Kidney epithelial cell (primary cell): Measurements from ENCODE around the gene CENPP. TPM values are rescaled to one million over a fixed set of nuclear protein-coding genes. Genes with fewer than 3 reads are reported as not detected.
A peak's percentile ranks its signal among the peaks of the same experiment; 100 is the strongest.

Experiments used
- DNase-seq: peaks from one replicate; pipeline ENCODE4 v3.0.0-alpha.2; 2010; ENCODE audit warnings: low read depth
- H3K27me3 ChIP-seq: 2 replicates; pipeline ENCODE4 v1.6.0; 2011; ENCODE audit warnings: low read length; ENCODE audit not compliant: control insufficient read depth, insufficient read depth
- H3K36me3 ChIP-seq: 2 replicates; pipeline ENCODE4 v1.5.1; 2011; ENCODE audit warnings: low read length; ENCODE audit not compliant: control insufficient read depth, insufficient read depth
- H3K4me3 ChIP-seq: 2 replicates; pipeline ENCODE4 v1.5.1; 2011; ENCODE audit warnings: low read depth, mild to moderate bottlenecking, control low read depth, low read length
- total RNA-seq: library from RNA; depleted of rRNA; stranded (reverse); fragments of >200 nt; gene quantifications from 2 replicates; pipeline ENCODE4 v1.2.3, GENCODE V29; 2015
- TF ChIP-seq, protein P1 (sequence below): IDR thresholded peaks from 2 replicates; pipeline ENCODE4 v1.5.1; 2011; ENCODE audit warnings: mild to moderate bottlenecking, moderate library complexity, low read length, control low read depth, inconsistent platforms; ENCODE audit not compliant: insufficient read depth, poor library complexity, severe bottlenecking

Gene CENPP
- total RNA-seq, 1 donor from 2014 or later: 1.4 TPM

DNA sequence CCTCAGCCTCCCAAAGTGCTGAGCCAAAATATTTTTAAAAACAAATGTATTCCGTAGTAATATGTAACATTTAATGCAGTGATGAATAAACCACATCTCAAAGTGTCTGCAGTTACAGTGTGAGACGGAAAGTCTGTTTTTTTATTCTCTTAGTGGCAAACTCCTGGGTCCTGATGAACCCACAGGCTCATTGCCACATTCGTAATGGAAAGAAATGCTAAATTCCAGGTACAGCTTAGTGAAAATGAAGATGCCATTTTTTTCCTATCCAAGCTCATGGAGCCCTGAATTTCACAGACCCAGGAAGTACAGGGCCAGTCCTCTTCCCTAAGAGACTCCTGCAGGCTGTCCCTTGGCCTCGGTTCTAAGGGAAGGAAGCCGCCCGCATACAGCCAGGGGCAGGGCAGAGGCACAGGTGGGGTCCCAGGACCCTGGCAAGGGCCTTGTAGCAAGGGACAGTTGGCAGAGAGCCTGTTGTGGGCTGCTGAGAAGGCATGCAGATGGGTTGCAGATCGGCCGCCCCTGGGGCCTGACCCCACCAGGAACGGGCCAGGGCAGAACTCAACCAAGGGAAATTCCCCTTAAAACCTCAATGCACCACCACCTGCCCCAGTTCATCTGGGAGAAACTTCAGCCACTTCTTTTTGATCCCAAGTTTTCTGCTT, 308.0 kb downstream of the CENPP start:
- no peak for DNase-seq
- no peaks in the 10 kb centered on the region for H3K27me3 ChIP-seq
- TF ChIP-seq, protein P1, sequence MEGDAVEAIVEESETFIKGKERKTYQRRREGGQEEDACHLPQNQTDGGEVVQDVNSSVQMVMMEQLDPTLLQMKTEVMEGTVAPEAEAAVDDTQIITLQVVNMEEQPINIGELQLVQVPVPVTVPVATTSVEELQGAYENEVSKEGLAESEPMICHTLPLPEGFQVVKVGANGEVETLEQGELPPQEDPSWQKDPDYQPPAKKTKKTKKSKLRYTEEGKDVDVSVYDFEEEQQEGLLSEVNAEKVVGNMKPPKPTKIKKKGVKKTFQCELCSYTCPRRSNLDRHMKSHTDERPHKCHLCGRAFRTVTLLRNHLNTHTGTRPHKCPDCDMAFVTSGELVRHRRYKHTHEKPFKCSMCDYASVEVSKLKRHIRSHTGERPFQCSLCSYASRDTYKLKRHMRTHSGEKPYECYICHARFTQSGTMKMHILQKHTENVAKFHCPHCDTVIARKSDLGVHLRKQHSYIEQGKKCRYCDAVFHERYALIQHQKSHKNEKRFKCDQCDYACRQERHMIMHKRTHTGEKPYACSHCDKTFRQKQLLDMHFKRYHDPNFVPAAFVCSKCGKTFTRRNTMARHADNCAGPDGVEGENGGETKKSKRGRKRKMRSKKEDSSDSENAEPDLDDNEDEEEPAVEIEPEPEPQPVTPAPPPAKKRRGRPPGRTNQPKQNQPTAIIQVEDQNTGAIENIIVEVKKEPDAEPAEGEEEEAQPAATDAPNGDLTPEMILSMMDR: no peak
- no peak overlapping the region for H3K4me3 ChIP-seq
- peaks cover 1% of the 10 kb centered on the region for H3K36me3 ChIP-seq

DNA sequence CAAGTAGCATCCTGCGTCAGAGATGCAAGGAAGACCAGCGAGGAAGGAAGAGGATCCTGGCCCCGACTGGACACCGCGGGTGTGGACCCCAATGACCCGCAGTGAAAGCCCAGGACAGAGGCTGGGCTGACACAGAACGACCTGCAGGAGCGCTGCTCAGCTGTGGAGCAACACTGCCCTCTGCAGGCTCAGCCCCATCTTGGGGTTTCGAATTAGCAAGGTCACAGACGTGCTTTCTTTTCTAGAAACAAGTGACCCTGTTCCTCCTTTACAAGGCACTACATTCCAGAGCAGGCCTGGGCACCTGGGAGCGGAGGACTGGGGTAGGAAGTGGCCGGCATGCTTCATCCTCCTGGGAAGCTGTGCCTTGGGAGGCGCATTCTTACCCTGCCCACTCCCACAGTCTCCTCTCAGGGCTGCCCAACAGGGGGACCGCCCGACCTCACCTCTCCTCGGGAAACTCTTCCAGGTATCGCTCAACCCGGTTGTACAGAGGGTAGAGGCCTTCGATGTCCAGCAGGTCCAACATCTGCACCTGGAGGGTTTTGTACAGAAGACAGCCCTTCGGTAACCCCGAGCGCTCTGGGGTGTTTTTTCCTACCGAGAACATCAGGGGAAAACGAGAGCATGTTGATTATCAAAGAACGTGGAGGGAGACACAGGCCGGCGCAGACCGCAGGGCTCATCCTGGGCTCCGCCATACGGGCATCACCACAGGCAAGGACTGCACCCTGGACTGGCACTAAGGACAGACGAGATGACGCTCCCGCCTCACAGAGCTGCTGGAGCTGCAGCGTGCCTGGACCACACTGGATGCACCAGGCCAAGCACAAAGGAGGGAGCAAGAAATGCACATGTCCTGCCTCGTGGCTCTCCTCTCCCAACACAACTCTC, 309.2 kb downstream of the CENPP start:
- DNase-seq: peak; percentile 16
- H3K4me3 ChIP-seq: no peak overlapping the region
- H3K36me3 ChIP-seq: peaks cover 1% of the 10 kb centered on the region
- no peaks in the 10 kb centered on the region for H3K27me3 ChIP-seq
- TF ChIP-seq, protein P1: peak; percentile 100

- Histone ChIP-seq H3K36me3 (peaks cover 1% of the 10 kb centered on the region), H3K27me3 (no peaks in the 10 kb centered on the region), H3K4me3 (no peak overlapping the region)
- TF ChIP-seq, protein P1: no peak
- DNase-seq: no peak
Measured at GRCh38 chr9:92635760-92636159, 310.0 kb downstream of the CENPP start.

DNA sequence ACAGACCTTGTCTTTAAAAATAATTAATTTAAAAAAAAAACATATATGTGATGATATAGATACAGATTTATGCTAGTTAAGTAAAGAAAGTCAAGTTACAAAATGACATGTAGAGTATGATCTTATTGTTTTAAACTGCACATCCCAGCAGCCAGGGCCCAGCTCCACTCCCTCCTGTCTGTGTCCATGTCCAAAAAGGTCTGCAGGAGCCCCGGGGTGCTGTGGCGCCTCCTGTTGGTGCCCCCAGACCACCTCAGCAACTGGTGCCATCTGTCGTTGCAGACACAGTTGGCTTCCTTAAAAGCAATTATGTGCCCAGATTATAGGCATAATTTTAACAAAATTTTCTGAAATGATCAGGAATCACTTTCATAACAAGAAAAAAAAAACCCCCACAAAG, 310.9 kb downstream of the CENPP start:
- Histone ChIP-seq H3K4me3 (no peak overlapping the region), H3K27me3 (no peaks in the 10 kb centered on the region), H3K36me3 (peaks cover 1% of the 10 kb centered on the region)
- TF ChIP-seq, protein P1: no peak
- DNase-seq: no peak

- peaks cover 1% of the 10 kb centered on the region for H3K36me3 ChIP-seq
- no peak for DNase-seq
- H3K27me3 ChIP-seq: no peaks in the 10 kb centered on the region
- H3K4me3 ChIP-seq: no peak overlapping the region
- TF ChIP-seq, protein P1: no peak
Measured at GRCh38 chr9:92637326-92637725, 311.6 kb downstream of the CENPP start.
